AG09319 (cell line): ENCODE measurements around the gene PCSK2.

Experiments
- DNase-seq: peaks from one replicate; pipeline ENCODE4 v3.0.0-alpha.2; 2010; ENCODE audit warnings: low read depth; ENCODE audit errors: extremely low read depth
- TF ChIP-seq, protein P1 (sequence below): IDR thresholded peaks from 2 replicates; pipeline ENCODE4 v1.5.1; 2011; ENCODE audit warnings: low read depth, mild to moderate bottlenecking, inconsistent platforms, low read length, moderate library complexity

Gene PCSK2

DNA sequence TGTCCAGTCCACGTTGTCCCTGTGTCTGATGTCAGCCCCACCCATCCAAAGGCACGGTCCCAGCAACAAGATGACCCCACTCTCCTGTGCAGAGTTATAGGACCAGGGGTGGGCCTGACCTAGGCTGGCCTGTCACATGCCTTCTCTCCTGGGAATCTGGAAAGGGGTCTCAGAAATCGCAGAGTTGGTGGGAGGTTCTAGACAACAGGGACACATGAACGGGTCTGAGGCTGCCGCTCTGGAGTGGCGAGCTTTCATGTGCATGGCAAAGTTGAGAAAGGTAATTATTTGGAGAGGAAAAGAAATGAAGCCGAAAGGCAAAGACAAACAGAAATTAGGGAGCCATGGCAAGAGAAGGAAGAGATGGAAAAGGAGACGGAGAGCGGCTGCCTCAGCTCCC, 274.9 kb downstream of the PCSK2 start:
- DNase-seq: no peak
- TF ChIP-seq, protein P1, sequence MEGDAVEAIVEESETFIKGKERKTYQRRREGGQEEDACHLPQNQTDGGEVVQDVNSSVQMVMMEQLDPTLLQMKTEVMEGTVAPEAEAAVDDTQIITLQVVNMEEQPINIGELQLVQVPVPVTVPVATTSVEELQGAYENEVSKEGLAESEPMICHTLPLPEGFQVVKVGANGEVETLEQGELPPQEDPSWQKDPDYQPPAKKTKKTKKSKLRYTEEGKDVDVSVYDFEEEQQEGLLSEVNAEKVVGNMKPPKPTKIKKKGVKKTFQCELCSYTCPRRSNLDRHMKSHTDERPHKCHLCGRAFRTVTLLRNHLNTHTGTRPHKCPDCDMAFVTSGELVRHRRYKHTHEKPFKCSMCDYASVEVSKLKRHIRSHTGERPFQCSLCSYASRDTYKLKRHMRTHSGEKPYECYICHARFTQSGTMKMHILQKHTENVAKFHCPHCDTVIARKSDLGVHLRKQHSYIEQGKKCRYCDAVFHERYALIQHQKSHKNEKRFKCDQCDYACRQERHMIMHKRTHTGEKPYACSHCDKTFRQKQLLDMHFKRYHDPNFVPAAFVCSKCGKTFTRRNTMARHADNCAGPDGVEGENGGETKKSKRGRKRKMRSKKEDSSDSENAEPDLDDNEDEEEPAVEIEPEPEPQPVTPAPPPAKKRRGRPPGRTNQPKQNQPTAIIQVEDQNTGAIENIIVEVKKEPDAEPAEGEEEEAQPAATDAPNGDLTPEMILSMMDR: no peak

DNA sequence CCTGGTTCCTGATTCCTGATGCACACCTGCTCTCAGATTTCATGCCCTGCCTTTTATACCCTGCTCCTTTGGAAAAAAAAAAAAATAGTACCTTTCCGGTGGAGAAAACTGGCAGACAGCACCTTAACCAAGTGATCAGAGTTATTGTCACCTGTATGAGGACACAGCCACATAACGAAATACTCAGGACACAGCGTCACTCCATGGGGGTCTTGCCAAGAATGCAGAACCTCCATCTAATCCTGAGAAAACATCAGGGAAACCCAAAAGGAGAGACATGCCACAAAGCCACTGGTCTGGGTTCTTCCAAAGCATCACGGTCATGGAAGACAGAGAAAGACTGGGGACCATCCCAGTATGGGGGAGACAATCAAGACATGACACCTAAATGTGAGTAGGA, 275.3 kb downstream of the PCSK2 start:
- no peak for DNase-seq
- TF ChIP-seq, protein P1: no peak

DNA sequence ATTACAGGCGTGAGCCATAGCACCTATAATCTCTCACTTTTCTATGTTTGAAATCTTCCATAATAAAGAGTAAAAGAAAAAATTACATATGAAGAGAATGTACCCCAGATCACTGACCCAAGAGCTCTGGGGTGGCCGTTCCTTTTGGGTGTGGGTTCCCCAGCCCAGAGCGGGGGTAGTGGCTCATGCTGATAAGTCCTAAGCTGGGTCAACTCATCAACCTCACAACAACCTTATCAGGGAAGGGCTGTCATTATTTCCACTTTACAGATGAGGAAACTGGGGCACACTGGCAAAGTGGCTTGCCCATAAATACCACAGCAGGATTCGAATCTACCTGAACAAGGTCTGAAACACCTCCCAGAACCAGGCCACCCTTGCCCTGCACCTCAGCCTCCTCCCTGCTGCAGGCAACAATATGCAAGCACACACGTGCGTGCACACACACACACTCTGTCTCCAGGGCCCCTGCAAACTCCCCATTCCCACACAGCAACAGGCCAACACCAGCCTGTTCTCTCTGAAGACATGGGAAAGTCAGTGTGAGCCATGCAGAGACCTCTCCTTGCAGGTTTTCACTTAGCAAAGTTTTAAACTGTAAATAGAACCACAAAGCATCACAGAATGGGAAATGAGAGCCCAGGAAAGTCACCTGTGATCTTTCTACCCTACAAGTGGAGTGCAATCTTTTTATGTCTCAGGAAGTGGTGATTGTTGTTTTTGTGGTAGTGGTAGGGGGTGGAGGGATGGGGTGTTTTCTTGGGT, 276.6 kb downstream of the PCSK2 start:
- DNase-seq: no peak
- TF ChIP-seq, protein P1: no peak

DNA sequence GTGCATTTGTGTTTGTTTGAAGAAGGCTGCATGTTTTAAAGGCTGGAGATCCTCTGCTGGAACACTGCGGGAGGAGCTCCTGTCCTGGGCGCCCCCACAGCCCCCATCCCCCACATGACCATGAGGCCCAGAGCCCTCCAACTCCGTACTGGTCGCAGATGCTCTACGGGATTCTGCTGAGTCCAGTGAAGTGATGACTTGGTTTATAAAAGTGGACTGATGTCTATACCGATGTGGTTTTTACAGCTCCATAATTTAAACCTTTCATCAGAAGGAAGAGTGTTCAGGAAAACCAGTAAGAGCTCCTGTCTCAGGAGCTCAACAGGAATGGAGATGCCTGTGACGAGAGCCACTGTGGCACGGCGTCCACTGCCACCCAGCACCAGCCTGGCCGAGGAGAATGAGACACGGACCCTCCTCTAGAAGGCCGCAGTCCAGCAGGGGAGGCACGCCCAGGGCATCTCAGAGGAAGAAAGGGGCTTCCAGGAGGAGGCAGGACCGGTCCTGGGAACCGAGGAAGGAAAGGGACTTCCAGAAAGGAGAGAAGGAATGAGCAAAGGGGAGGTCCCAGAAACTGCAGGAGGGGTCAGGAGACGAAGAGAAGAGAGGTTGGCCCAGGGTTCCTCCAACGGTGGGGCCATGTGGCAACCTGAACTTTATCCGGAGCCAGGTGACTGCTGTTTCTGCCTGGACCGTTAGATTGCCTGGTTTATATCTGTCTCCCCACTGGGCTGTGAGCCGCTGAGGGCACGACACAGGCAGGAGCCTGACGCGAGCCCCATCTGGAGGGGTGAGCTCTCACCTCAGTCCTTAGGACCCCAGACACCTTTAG, 277.4 kb downstream of the PCSK2 start:
- TF ChIP-seq, protein P1: no peak
- DNase-seq: no peak

DNA sequence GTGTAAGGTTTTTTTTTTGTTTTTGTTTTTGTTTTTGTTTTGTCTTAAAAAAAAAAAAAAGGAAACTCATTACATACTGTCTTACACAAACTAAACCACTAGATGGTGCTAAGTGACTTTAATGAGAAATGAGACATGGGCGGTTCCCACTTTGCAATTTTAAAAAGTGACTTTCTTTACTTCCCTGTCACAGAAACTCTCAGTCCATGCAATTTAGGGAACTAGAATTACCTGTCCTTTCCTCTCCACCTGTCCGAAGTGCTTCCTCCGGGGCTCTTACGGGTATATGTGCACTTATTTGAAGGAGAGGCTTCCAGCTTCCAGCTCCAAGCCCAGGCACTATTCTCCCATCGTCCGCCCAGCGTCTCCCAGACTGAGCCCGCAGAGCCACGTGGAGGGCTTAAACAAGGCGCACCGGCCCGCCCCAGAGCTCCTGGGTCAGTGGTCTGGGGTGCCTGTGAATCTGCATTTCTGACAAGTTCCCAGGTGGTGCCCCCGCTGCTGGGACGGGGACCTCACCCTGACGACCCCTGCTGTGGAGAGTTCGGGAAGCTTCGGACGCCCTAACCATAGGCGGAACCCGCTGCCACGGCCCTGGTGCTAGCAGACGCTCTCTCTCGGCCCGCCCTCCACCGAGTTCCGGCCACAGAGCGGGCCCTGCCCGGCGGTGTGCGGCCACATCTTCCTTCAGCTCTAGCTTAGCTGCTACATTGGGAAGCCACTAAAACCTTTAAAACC, 278.2 kb downstream of the PCSK2 start:
- TF ChIP-seq, protein P1: peak; percentile 49

DNA sequence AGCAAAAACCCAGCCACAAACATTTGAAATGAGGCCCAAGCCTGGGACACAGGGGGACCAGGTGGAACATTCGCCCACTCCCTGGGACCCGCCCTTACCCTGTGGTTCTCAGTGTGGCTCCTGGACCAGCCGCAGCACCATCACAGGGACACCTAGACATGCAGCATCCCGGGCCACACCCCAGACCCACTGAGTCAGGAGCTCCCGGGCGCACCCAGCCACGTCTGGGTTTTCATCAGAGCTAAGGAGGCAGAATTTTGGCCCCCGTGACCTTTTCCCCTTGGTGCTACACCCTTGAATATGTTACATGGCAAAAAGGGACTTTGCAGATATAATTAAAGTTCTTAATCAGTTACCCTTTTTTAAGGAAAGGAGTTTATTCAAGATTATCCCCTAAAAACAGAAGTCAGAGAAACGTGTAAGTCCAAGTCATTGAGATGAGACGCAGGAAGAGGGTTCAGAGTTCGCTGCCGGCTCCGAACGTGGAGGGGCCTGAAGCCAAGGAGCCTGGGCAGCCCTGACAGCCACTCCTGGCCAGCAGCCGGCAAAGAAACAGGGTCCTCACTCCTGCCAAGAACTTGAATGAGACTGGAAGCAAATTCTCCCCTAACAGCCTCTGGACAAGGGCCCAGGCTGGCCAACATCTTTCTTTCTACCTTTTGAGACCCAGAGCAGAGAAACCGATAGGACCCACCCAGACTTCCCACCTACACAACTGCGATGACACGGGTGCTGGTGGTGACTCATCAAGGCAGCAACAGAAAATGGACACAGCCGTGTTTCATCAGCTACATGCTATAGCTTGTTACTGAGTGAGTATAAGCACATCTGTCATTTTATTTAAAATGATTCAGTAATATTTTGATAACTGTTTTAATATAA, 279.0 kb downstream of the PCSK2 start:
- TF ChIP-seq, protein P1: no peak

More for the DNA sequence above, 278.2 kb downstream of the PCSK2 start:
- peak; percentile 19 for DNase-seq

More for the DNA sequence above, 279.0 kb downstream of the PCSK2 start:
- DNase-seq: no peak
